Breast epithelium (tissue), 3 donors: ENCODE data around the gene FCGR3A.

Experiments used
- CTCF ChIP-seq, 3 donors: fragments of 450-650 bp; IDR thresholded peaks; one replicate each; pipeline ENCODE4 v1.5.1; 2016 to 2017; ENCODE audit warnings: antibody characterized with exemption in 3 of 3, mild to moderate bottlenecking in 3 of 3, moderate library complexity in 3 of 3
- POLR2A ChIP-seq: fragments of 450-650 bp; IDR thresholded peaks from one replicate; pipeline ENCODE4 v1.6.1; 2016; ENCODE audit warnings: antibody characterized with exemption, mild to moderate bottlenecking, moderate library complexity
- POLR2AphosphoS5 ChIP-seq, 3 donors: sonication (generic); formaldehyde crosslinking; IDR thresholded peaks; one replicate each; pipeline ENCODE4 v1.6.1; 2017; ENCODE audit warnings: antibody characterized with exemption in 3 of 3

DNA sequence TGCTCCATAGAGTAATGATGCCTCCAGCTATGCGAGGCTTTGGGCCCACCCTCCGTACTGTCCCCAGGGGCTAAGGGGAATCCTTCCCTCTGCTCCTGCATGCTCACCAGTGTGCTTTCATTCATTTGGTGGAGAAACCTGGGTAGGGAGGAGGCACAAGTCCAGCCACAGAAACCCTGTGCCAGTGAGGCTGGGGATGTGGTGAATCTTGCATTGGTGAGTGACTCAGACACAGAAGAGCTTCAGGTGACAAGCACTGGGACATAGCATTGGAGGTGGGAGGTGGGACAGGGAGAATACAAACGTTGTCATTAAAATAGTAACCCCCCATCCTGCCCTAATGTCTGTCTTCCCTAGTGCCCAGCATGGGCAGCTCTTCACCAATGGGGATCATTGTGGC is 39.1 kb downstream of the FCGR3A start:
- no peak for TF ChIP-seq CTCF (IDR thresholded peaks at IDR 0.05)
- TF ChIP-seq POLR2AphosphoS5 (IDR thresholded peaks at IDR 0.05): no peak
- TF ChIP-seq POLR2A: no peak
